ENCODE measurements around the gene CCKAR. TPM values are rescaled to one million over a fixed set of nuclear protein-coding genes. Genes with fewer than 3 reads are reported as not detected.

The CCKAR gene
- total and polyA plus RNA-seq, 2 of the 8 experiments (the other 6 are each of a cell fraction or from before 2014, with no cell fraction given): not detected

- TF ChIP-seq EGR1 (IDR thresholded peaks at IDR 0.05; ENCODE audit: borderline replicate concordance, low read depth, low read length) (no peak), BRCA1 (IDR thresholded peaks at IDR 0.05; ENCODE audit: low read depth, low read length) (no peak)
- TF ChIP-seq, protein P1, sequence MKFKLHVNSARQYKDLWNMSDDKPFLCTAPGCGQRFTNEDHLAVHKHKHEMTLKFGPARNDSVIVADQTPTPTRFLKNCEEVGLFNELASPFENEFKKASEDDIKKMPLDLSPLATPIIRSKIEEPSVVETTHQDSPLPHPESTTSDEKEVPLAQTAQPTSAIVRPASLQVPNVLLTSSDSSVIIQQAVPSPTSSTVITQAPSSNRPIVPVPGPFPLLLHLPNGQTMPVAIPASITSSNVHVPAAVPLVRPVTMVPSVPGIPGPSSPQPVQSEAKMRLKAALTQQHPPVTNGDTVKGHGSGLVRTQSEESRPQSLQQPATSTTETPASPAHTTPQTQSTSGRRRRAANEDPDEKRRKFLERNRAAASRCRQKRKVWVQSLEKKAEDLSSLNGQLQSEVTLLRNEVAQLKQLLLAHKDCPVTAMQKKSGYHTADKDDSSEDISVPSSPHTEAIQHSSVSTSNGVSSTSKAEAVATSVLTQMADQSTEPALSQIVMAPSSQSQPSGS (IDR thresholded peaks at IDR 0.05; ENCODE audit: low read length): no peak
Measured at GRCh38 chr4:26496207-26496783, 6.0 kb upstream of the CCKAR start (continued).
